Ovary (tissue), 9 donors: Measurements from ENCODE around the gene IL18BP. TPM values are rescaled to one million over a fixed set of nuclear protein-coding genes. Genes with fewer than 3 reads are reported as not detected.

Experiments used
- DNase-seq, 5 donors: peaks; one replicate each; pipeline ENCODE4 v3.0.0-alpha.2; 2019 to 2020
- H3K27ac ChIP-seq, 2 donors: fragments of 200-600 bp; one replicate each; pipeline versions ENCODE4 v1.5.1 to v1.8.0; 2019 to 2022
- H3K27me3 ChIP-seq: fragments of 200-600 bp; one replicate; pipeline ENCODE4 v1.8.0; 2022
- H3K36me3 ChIP-seq: fragments of 200-600 bp; sonication (generic); one replicate; pipeline ENCODE4 v1.5.1; 2019
- H3K4me1 ChIP-seq: one replicate; pipeline ENCODE4 v1.8.1; 2013; ENCODE audit warnings: mild to moderate bottlenecking, moderate library complexity; ENCODE audit not compliant: insufficient read depth
- H3K4me3 ChIP-seq: fragments of 200-600 bp; sonication (generic); one replicate; pipeline ENCODE4 v1.5.1; 2017
- H3K9me3 ChIP-seq, 2 donors: fragments of 200-600 bp in 1 of 2; sonication (generic) in 1 of 2; one replicate each; pipeline versions ENCODE4 v1.5.1 to v1.8.1; 2013 to 2019; ENCODE audit warnings: mild to moderate bottlenecking in 1 of 2, moderate library complexity in 1 of 2
- CTCF ChIP-seq, 3 donors: fragments of 450-650 bp in 2 of 3; fragments of 200-600 bp in 1 of 3; IDR thresholded peaks; one replicate each; pipeline versions ENCODE4 v1.5.1 to v1.8.0; 2016 to 2022; ENCODE audit warnings: antibody characterized with exemption in 3 of 3, mild to moderate bottlenecking in 1 of 3
- EP300 ChIP-seq: sonication (generic); formaldehyde crosslinking; IDR thresholded peaks from one replicate; pipeline ENCODE4 v1.6.1; 2017; ENCODE audit warnings: antibody characterized with exemption
- POLR2A ChIP-seq: fragments of 450-650 bp; IDR thresholded peaks from one replicate; pipeline ENCODE4 v1.6.1; 2017; ENCODE audit warnings: antibody characterized with exemption, mild to moderate bottlenecking, moderate library complexity
- WGBS, 3 donors: extraction: QIAGEN DNeasy Blood & Tissue Kit in 1 of 3; methylation state at CpG; one replicate each; pipeline versions ENCODE4 v1.1.5 to v1.1.7; 2013 to 2017; 5-methylcytosine and 5-hydroxymethylcytosine counted together
- intact Hi-C, 4 donors: fragments of 100-400 bp; cut with DNase I; formaldehyde crosslinking; loops; one replicate each; pipeline versions ENCODE4 v1.11.0 to v1.15.1; 2022 to 2023
- polyA plus RNA-seq, 2 donors: library from polyadenylated mRNA; stranded (reverse); fragments of 200-250 nt in 1 of 2; fragments of 350-450 nt in 1 of 2; fragmentation: Illumina TruSeq in 1 of 2; extraction: RNeasy Lipid Tissue Mini Kit (QIAGEN cat#74804) in 1 of 2; gene quantifications; one replicate each; pipeline ENCODE4 v1.2.3, GENCODE V29; 2013 to 2014
- total RNA-seq, 7 donors: library from RNA; depleted of rRNA in 2 of 7; stranded (reverse); fragments of >200 nt in 2 of 7; fragmentation: NEBNext Ultra II Directional in 3 of 7; extraction: Animal tissue kit (Norgen Biotek cat#: 25700) in 3 of 7; gene quantifications; one replicate each; pipeline versions ENCODE4 v1.1.0 to v1.2.4, GENCODE V29; 2016 to 2023
- donor health status: DM: no; HTN: no; CAD: no; lungs with moderate emphysema.
- donor health status: DM: no; HTN: no; CAD: no.
- donor health status: Bipolar disorder and iron deficiency.
- donor health status: DM: yes; HTN: yes; CAD: no.
- donor health status: DM: no; HTN: no; CAD: no.
- donor health status: DM: yes; HTN: yes; CAD: no.

IL18BP gene
- total and polyA plus RNA-seq, 9 donors: 4.6 to 17.1 (median 8.8) TPM

- DNase-seq: no peak
- WGBS, 3 donors: 93 to 98% (median 98%) methylated on average over 3 of the region's 3 CpGs
- H3K9me3 ChIP-seq: no peaks in the 10 kb centered on the region
- no peaks in the 10 kb centered on the region for H3K36me3 ChIP-seq
- no peak overlapping the region for H3K4me3 ChIP-seq
- H3K27me3 ChIP-seq: no peaks in the 10 kb centered on the region
- H3K27ac ChIP-seq: no peak overlapping the region
- peaks cover 3% of the 10 kb centered on the region for H3K4me1 ChIP-seq
- intact Hi-C loops: loop anchor here in 1 of 4 donors (2.0 kb wide), 1 partner anchor 41 kb away; no protein-coding TSS in a partner anchor
- no peak for TF ChIP-seq CTCF (IDR thresholded peaks at IDR 0.05)
- no peak for TF ChIP-seq EP300
- no peak for TF ChIP-seq POLR2A
Observed at GRCh38 chr11:71995726-71996291, 2.9 kb upstream of the IL18BP start.

GRCh38 chr11:71996517-71996916 lies 2.2 kb upstream of the IL18BP start:
- Histone ChIP-seq H3K4me3 (no peak overlapping the region), H3K4me1 (peaks cover 3% of the 10 kb centered on the region), H3K27me3 (no peaks in the 10 kb centered on the region), H3K9me3 (no peaks in the 10 kb centered on the region), H3K27ac (no peak overlapping the region), H3K36me3 (no peaks in the 10 kb centered on the region)
- no peak for DNase-seq
- WGBS, 3 donors: 92 to 93% (median 93%) methylated on average over 4 of the region's 4 CpGs
- intact Hi-C loops: no loop called here
- no peak for TF ChIP-seq POLR2A

GRCh38 chr11:71996946-71997345 lies 1.8 kb upstream of the IL18BP start:
- H3K4me1 ChIP-seq: peaks cover 3% of the 10 kb centered on the region
- no peaks in the 10 kb centered on the region for H3K9me3 ChIP-seq
- H3K4me3 ChIP-seq: no peak overlapping the region
- no peak overlapping the region for H3K27ac ChIP-seq
- no peak for DNase-seq
- H3K36me3 ChIP-seq: no peaks in the 10 kb centered on the region
- intact Hi-C loops: no loop called here
- no peaks in the 10 kb centered on the region for H3K27me3 ChIP-seq
- TF ChIP-seq EP300 (no peak), CTCF (IDR thresholded peaks at IDR 0.05) (no peak), POLR2A (no peak)
- 87 to 95% (median 90%) methylated on average over 8 of the region's 8 CpGs for WGBS, 3 donors

DNA sequence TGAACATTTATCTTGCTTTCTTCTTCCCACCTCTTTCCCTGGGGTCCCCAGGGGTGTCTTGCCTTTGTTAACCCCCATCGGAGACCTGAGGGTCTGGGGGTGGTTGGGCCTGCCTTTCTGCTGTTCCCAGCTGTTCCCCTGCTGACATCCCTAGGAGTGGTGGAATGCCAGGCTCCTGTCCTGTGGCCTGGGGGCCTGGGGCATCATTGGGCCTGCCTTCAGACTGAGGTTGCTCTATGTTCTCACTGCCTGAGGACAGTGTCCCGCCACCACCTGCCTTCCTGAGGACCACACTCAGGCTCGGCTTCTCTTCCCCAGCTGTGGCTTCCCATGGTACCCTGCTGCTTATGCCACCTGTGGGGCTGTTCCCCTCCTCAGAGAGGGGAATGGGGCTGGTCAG lies 1.1 kb upstream of the IL18BP start:
- Histone ChIP-seq H3K4me1 (peaks cover 3% of the 10 kb centered on the region), H3K4me3 (no peak overlapping the region), H3K27me3 (no peaks in the 10 kb centered on the region), H3K36me3 (no peaks in the 10 kb centered on the region), H3K9me3 (no peaks in the 10 kb centered on the region), H3K27ac (no peak overlapping the region)
- no peak for DNase-seq
- no peak for TF ChIP-seq EP300
- TF ChIP-seq POLR2A: no peak
- TF ChIP-seq CTCF (IDR thresholded peaks at IDR 0.05): no peak
- intact Hi-C loops: no loop called here
- WGBS, 3 donors: 95 to 97% (median 97%) methylated on average over 3 of the region's 3 CpGs

GRCh38 chr11:71998061-71998460 lies 648 bp upstream of the IL18BP start:
- 92 to 98% (median 93%) methylated on average over 2 of the region's 2 CpGs for WGBS, 3 donors
- no peak for DNase-seq
- H3K9me3 ChIP-seq: no peaks in the 10 kb centered on the region
- intact Hi-C loops: no loop called here
- H3K27ac ChIP-seq: no peak overlapping the region
- peaks cover 3% of the 10 kb centered on the region for H3K4me1 ChIP-seq
- H3K36me3 ChIP-seq: no peaks in the 10 kb centered on the region
- no peaks in the 10 kb centered on the region for H3K27me3 ChIP-seq
- no peak for TF ChIP-seq CTCF (IDR thresholded peaks at IDR 0.05)
- TF ChIP-seq POLR2A: no peak
- no peak for TF ChIP-seq EP300
- H3K4me3 ChIP-seq: no peak overlapping the region
